Measurements from ENCODE around the gene HSPB2.
A peak's percentile ranks its signal among the peaks of the same experiment; 100 is the strongest.

The HSPB2 gene

GRCh38 chr11:111913997-111914396 is 1.5 kb downstream of the HSPB2 start:
- H3K4me2 ChIP-seq (ENCODE audit: insufficient read depth, low read length, poor library complexity, severe bottlenecking) = no peak overlapping the region
- no CpG with 5 or more reads among the region's 4 CpGs for WGBS, 2 donors (ENCODE audit: extremely low coverage in 2 of 2, insufficient read length in 2 of 2, insufficient replicate concordance in 1 of 2)
- peak overlapping the region; percentile 53 for H2AFZ ChIP-seq (ENCODE audit: low read length)
- no peak overlapping the region for H2BK15ac ChIP-seq (ENCODE audit: low read length)
- peak overlapping the region; percentile 17 for H3K4ac ChIP-seq (ENCODE audit: low read length)
- H2BK5ac ChIP-seq (ENCODE audit: low read length) = no peak overlapping the region
- H3K4me1 ChIP-seq (ENCODE audit: control insufficient read depth in 2 of 2, insufficient read depth in 1 of 2, low read depth in 1 of 2, low read length in 2 of 2) = peaks cover 8 to 16% of the 10 kb centered on the region in 2 donors
- H3K23ac ChIP-seq (ENCODE audit: low read depth, low read length, poor library complexity) = no peak overlapping the region
- H3K27me3 ChIP-seq (ENCODE audit: control insufficient read depth in 3 of 3, insufficient read depth in 3 of 3, low read depth in 1 of 3, low read length in 3 of 3) = no peaks in the 10 kb centered on the region
- no peak overlapping the region for H2BK120ac ChIP-seq (ENCODE audit: low read depth, low read length)
- no peaks in the 10 kb centered on the region for H3K79me1 ChIP-seq (ENCODE audit: low read depth, low read length)
- H4K8ac ChIP-seq (ENCODE audit: low read depth, low read length) = no peak overlapping the region
- no peaks in the 10 kb centered on the region for H3K36me3 ChIP-seq (replicated peaks in 1 of 2; ENCODE audit: control insufficient read depth in 2 of 2, insufficient read depth in 2 of 2, low read length in 2 of 2)
- no peak overlapping the region for H3K18ac ChIP-seq (ENCODE audit: low read length)
- H3K27ac ChIP-seq (replicated peaks; ENCODE audit: low read length) = no peak overlapping the region
- H2BK12ac ChIP-seq (ENCODE audit: low read length) = no peak overlapping the region
- no peaks in the 10 kb centered on the region for H3K9me3 ChIP-seq (replicated peaks in 1 of 2; ENCODE audit: control insufficient read depth in 2 of 2, insufficient read depth in 1 of 2, low read depth in 1 of 2, low read length in 2 of 2)
- no peak overlapping the region for H3K14ac ChIP-seq (ENCODE audit: low read length)
- no peak overlapping the region for H4K91ac ChIP-seq (ENCODE audit: low read depth, low read length, poor library complexity)
- H2AK5ac ChIP-seq (ENCODE audit: low read depth, low read length) = peak overlapping the region; percentile 33
- DNase-seq (ENCODE audit: low spot score) = no peak
- no peak overlapping the region for H3K9ac ChIP-seq (ENCODE audit: low read depth, low read length, poor library complexity)
- H3K4me3 ChIP-seq (ENCODE audit: low read length in 2 of 2) = no peak overlapping the region

- no peak overlapping the region for H3K14ac ChIP-seq (ENCODE audit: low read length)
- no peaks in the 10 kb centered on the region for H3K79me1 ChIP-seq (ENCODE audit: low read depth, low read length)
- no peak overlapping the region for H2BK120ac ChIP-seq (ENCODE audit: low read depth, low read length)
- no peak overlapping the region for H4K91ac ChIP-seq (ENCODE audit: low read depth, low read length, poor library complexity)
- H2AFZ ChIP-seq (ENCODE audit: low read length) = no peak overlapping the region
- WGBS, 2 donors (ENCODE audit: extremely low coverage in 2 of 2, insufficient read length in 2 of 2, insufficient replicate concordance in 1 of 2) = no CpG with 5 or more reads among the region's 1 CpG
- no peaks in the 10 kb centered on the region for H3K9me3 ChIP-seq (replicated peaks in 1 of 2; ENCODE audit: control insufficient read depth in 2 of 2, insufficient read depth in 1 of 2, low read depth in 1 of 2, low read length in 2 of 2)
- no peak overlapping the region for H3K23ac ChIP-seq (ENCODE audit: low read depth, low read length, poor library complexity)
- H3K4me1 ChIP-seq (ENCODE audit: control insufficient read depth in 2 of 2, insufficient read depth in 1 of 2, low read depth in 1 of 2, low read length in 2 of 2) = peaks cover 8 to 12% of the 10 kb centered on the region in 2 donors
- no peak overlapping the region for H4K8ac ChIP-seq (ENCODE audit: low read depth, low read length)
- H3K4ac ChIP-seq (ENCODE audit: low read length) = no peak overlapping the region
- no peaks in the 10 kb centered on the region for H3K27me3 ChIP-seq (ENCODE audit: control insufficient read depth in 3 of 3, insufficient read depth in 3 of 3, low read depth in 1 of 3, low read length in 3 of 3)
- H3K4me3 ChIP-seq (ENCODE audit: low read length in 2 of 2) = no peak overlapping the region
- no peak overlapping the region for H2BK15ac ChIP-seq (ENCODE audit: low read length)
- no peak overlapping the region for H2BK5ac ChIP-seq (ENCODE audit: low read length)
- no peak for DNase-seq (ENCODE audit: low spot score)
- H3K36me3 ChIP-seq (replicated peaks in 1 of 2; ENCODE audit: control insufficient read depth in 2 of 2, insufficient read depth in 2 of 2, low read length in 2 of 2) = no peaks in the 10 kb centered on the region
- no peak overlapping the region for H3K18ac ChIP-seq (ENCODE audit: low read length)
- no peak overlapping the region for H3K27ac ChIP-seq (replicated peaks; ENCODE audit: low read length)
- no peak overlapping the region for H3K4me2 ChIP-seq (ENCODE audit: insufficient read depth, low read length, poor library complexity, severe bottlenecking)
- H3K9ac ChIP-seq (ENCODE audit: low read depth, low read length, poor library complexity) = no peak overlapping the region
- H2BK12ac ChIP-seq (ENCODE audit: low read length) = no peak overlapping the region
- H2AK5ac ChIP-seq (ENCODE audit: low read depth, low read length) = no peak overlapping the region
Measured at GRCh38 chr11:111916768-111917167, 4.2 kb downstream of the HSPB2 start.

- H3K23ac ChIP-seq (ENCODE audit: low read depth, low read length, poor library complexity) = no peak overlapping the region
- H3K4ac ChIP-seq (ENCODE audit: low read length) = no peak overlapping the region
- no peak overlapping the region for H2BK120ac ChIP-seq (ENCODE audit: low read depth, low read length)
- H3K27ac ChIP-seq (replicated peaks; ENCODE audit: low read length) = no peak overlapping the region
- H4K8ac ChIP-seq (ENCODE audit: low read depth, low read length) = no peak overlapping the region
- no CpG with 5 or more reads among the region's 2 CpGs for WGBS, 2 donors (ENCODE audit: extremely low coverage in 2 of 2, insufficient read length in 2 of 2, insufficient replicate concordance in 1 of 2)
- no peaks in the 10 kb centered on the region for H3K79me1 ChIP-seq (ENCODE audit: low read depth, low read length)
- peaks cover 3 to 6% of the 10 kb centered on the region in 2 donors for H3K4me1 ChIP-seq (ENCODE audit: control insufficient read depth in 2 of 2, insufficient read depth in 1 of 2, low read depth in 1 of 2, low read length in 2 of 2)
- H3K36me3 ChIP-seq (replicated peaks in 1 of 2; ENCODE audit: control insufficient read depth in 2 of 2, insufficient read depth in 2 of 2, low read length in 2 of 2) = no peaks in the 10 kb centered on the region
- H2AFZ ChIP-seq (ENCODE audit: low read length) = no peak overlapping the region
- H3K27me3 ChIP-seq (ENCODE audit: control insufficient read depth in 3 of 3, insufficient read depth in 3 of 3, low read depth in 1 of 3, low read length in 3 of 3) = no peaks in the 10 kb centered on the region
- no peak overlapping the region for H4K91ac ChIP-seq (ENCODE audit: low read depth, low read length, poor library complexity)
- H3K9me3 ChIP-seq (replicated peaks in 1 of 2; ENCODE audit: control insufficient read depth in 2 of 2, insufficient read depth in 1 of 2, low read depth in 1 of 2, low read length in 2 of 2) = no peaks in the 10 kb centered on the region
- no peak overlapping the region for H2AK5ac ChIP-seq (ENCODE audit: low read depth, low read length)
- H3K9ac ChIP-seq (ENCODE audit: low read depth, low read length, poor library complexity) = no peak overlapping the region
- no peak overlapping the region for H3K4me2 ChIP-seq (ENCODE audit: insufficient read depth, low read length, poor library complexity, severe bottlenecking)
- H3K4me3 ChIP-seq (ENCODE audit: low read length in 2 of 2) = no peak overlapping the region
- H2BK12ac ChIP-seq (ENCODE audit: low read length) = no peak overlapping the region
- H3K18ac ChIP-seq (ENCODE audit: low read length) = no peak overlapping the region
- no peak overlapping the region for H2BK5ac ChIP-seq (ENCODE audit: low read length)
- no peak for DNase-seq (ENCODE audit: low spot score)
- H3K14ac ChIP-seq (ENCODE audit: low read length) = no peak overlapping the region
- no peak overlapping the region for H2BK15ac ChIP-seq (ENCODE audit: low read length)
Measured at GRCh38 chr11:111917312-111917711, 4.8 kb downstream of the HSPB2 start.

- H3K27ac ChIP-seq (replicated peaks; ENCODE audit: low read length) = no peak overlapping the region
- H2BK120ac ChIP-seq (ENCODE audit: low read depth, low read length) = no peak overlapping the region
- H3K36me3 ChIP-seq (replicated peaks in 1 of 2; ENCODE audit: control insufficient read depth in 2 of 2, insufficient read depth in 2 of 2, low read length in 2 of 2) = no peaks in the 10 kb centered on the region
- H3K79me1 ChIP-seq (ENCODE audit: low read depth, low read length) = no peaks in the 10 kb centered on the region
- no peak overlapping the region for H4K91ac ChIP-seq (ENCODE audit: low read depth, low read length, poor library complexity)
- no peak overlapping the region for H3K9ac ChIP-seq (ENCODE audit: low read depth, low read length, poor library complexity)
- H2BK12ac ChIP-seq (ENCODE audit: low read length) = no peak overlapping the region
- no peak overlapping the region for H3K18ac ChIP-seq (ENCODE audit: low read length)
- DNase-seq (ENCODE audit: low spot score) = no peak
- no peak overlapping the region for H3K23ac ChIP-seq (ENCODE audit: low read depth, low read length, poor library complexity)
- H3K27me3 ChIP-seq (ENCODE audit: control insufficient read depth in 3 of 3, insufficient read depth in 3 of 3, low read depth in 1 of 3, low read length in 3 of 3) = no peaks in the 10 kb centered on the region
- H2AK5ac ChIP-seq (ENCODE audit: low read depth, low read length) = no peak overlapping the region
- no CpG with 5 or more reads among the region's 3 CpGs for WGBS, 2 donors (ENCODE audit: extremely low coverage in 2 of 2, insufficient read length in 2 of 2, insufficient replicate concordance in 1 of 2)
- H2BK15ac ChIP-seq (ENCODE audit: low read length) = no peak overlapping the region
- H3K14ac ChIP-seq (ENCODE audit: low read length) = no peak overlapping the region
- H2BK5ac ChIP-seq (ENCODE audit: low read length) = no peak overlapping the region
- H3K4me3 ChIP-seq (ENCODE audit: low read length in 2 of 2) = no peak overlapping the region
- H2AFZ ChIP-seq (ENCODE audit: low read length) = peak overlapping the region; percentile 96
- no peak overlapping the region for H3K4ac ChIP-seq (ENCODE audit: low read length)
- H3K4me1 ChIP-seq (ENCODE audit: control insufficient read depth in 2 of 2, insufficient read depth in 1 of 2, low read depth in 1 of 2, low read length in 2 of 2) = peaks cover 3 to 5% of the 10 kb centered on the region in 2 donors
- H3K9me3 ChIP-seq (replicated peaks in 1 of 2; ENCODE audit: control insufficient read depth in 2 of 2, insufficient read depth in 1 of 2, low read depth in 1 of 2, low read length in 2 of 2) = no peaks in the 10 kb centered on the region
- H4K8ac ChIP-seq (ENCODE audit: low read depth, low read length) = no peak overlapping the region
- H3K4me2 ChIP-seq (ENCODE audit: insufficient read depth, low read length, poor library complexity, severe bottlenecking) = no peak overlapping the region
Measured at GRCh38 chr11:111917788-111918187, 5.3 kb downstream of the HSPB2 start.
